Right lung (tissue), 5 donors: ENCODE results near the gene PDGFRB. TPM values are rescaled to one million over a fixed set of nuclear protein-coding genes. Genes with fewer than 3 reads are reported as not detected.

Experiments used
- DNase-seq, 2 donors: peaks; one replicate each; pipeline ENCODE4 v3.0.0-alpha.2; 2013
- polyA plus RNA-seq, 5 donors: library from polyadenylated mRNA; unstranded; fragments of 120-200 nt; gene quantifications; one replicate each; pipeline versions ENCODE4 v1.2.1 to v1.2.3, GENCODE V29; 2013; ENCODE audit warnings: inconsistent platforms in 1 of 5, low replicate concordance in 1 of 5; ENCODE audit not compliant: insufficient read length in 5 of 5, insufficient read depth in 1 of 5

PDGFRB gene
- polyA plus RNA-seq, 5 donors, result 174 to 216 (median 185) TPM

DNA sequence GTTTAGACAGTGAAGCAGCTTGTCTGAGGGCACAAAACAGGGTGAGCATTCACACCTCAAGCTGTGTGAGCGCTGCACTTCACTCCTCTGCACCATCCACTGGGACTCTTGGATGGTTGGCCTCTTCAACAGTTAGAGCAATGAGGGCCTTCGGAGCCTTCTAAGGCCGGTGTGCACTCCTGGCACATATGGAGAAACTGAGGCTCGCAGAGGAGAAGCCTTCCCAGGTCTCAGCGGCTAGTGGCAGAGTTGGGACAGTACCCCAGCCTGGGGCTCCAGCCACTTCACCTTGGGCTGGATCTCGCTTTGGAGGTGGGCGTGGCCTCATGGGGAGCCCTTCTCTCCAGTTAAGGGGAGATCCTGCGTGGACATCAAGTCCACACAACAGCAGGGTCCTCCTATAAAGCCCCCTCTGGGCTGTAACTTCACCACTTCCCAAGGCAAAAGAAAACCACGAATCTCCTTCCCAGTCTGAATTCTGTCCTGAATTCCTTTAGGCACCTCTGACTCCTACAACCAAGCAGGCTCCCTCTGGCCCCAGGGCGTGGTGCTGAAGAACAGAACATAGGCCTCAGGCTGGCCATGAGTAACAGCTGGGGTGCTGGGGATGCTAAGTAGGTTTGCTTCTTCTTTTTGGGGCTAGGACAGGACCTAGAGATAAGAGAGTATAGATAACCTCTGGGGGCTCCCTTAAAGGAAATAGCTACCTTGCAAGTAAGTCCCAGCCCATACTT is 38.8 kb downstream of the PDGFRB start:
- DNase-seq, result no peak

DNA sequence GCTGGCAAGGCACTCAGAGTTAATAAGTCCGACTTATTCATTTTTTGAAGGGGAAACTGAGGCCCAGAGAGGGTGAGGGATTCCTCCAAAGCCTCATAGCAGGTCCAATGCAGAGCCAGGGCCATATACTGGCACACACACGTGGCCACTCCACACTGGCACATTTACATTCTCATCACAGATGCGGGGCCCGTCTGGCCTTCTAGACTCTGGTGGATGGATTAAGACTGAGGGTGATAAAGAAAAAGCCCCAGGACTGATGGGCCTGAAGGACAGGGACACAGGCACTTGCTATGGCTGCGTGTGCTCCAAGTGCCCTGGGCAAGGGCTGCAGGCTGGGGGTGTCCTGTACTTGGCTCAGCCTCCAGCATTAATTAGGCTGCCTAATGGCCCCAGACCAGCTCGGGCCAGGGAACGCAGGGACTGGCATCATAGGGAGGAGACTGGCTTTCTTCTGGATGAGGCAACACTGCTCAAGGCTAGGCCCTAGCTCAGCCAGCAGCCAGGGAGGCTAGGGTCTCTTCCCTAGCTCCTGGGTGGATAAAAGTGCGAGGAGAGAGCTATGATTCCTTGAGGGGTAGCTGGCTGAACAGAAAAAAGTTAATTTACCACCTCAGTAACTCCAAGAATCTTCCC is 40.8 kb downstream of the PDGFRB start:
- no peak for DNase-seq

DNA sequence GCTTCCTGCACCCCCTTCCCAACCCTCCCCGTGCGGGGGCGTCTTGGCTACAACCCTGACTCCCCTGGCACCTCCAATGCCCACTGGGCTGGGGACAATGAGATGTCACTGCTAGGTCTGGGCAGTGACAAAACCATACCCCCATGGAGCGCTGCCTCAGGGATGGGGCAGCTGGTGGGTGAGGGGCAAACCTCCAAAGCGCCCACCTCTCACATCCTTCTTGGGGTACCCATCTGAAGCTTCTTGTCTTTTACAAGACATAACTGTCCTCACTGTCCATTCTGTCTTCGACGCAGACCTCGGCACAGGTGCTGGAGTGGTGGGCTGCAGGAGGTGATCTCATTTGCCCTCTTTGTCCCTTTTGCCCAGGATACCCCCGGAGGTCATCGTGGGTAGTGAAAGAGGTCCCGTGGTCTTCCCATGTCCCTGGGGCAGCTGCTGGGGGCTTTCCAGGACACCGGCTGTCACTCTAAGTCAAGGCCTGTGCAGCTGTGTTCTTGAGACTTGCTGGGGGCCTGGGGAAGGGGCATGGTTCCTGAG is 41.5 kb downstream of the PDGFRB start:
- DNase-seq, result no peak

DNA sequence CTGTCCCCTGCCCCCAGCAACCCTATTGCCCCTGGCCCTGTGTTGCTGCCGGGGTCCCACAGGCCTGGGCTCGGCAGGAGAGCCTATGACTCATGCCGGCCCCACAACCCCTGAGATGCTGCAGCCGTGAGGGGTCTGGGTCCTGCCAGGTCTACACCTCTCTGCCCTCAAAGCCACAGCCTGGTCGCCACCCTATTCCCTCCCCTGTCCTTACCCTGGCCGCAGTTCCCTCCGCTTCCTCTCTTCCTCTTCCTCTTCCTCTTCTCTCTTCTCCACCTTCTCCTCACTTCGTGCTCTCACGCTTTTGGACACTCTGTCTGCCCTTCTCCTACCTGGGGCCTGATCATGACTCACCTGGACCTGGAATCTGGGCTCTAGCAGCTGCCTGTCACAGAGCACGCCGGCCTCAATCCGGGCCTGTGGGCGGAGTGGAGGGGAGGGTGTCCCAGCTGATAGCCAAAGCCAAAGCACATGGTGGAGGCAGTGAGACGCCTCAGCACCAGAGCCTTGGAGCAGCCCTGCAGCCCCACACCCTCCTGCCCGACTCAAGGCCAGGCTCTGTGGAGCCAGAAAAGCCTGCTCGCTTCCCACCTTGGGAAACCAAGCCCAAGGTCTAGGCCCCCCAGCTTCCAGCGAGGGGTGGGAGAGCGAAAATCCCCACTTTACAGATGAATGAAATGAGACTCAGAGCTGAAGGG is 42.4 kb downstream of the PDGFRB start:
- DNase-seq, result no peak

DNA sequence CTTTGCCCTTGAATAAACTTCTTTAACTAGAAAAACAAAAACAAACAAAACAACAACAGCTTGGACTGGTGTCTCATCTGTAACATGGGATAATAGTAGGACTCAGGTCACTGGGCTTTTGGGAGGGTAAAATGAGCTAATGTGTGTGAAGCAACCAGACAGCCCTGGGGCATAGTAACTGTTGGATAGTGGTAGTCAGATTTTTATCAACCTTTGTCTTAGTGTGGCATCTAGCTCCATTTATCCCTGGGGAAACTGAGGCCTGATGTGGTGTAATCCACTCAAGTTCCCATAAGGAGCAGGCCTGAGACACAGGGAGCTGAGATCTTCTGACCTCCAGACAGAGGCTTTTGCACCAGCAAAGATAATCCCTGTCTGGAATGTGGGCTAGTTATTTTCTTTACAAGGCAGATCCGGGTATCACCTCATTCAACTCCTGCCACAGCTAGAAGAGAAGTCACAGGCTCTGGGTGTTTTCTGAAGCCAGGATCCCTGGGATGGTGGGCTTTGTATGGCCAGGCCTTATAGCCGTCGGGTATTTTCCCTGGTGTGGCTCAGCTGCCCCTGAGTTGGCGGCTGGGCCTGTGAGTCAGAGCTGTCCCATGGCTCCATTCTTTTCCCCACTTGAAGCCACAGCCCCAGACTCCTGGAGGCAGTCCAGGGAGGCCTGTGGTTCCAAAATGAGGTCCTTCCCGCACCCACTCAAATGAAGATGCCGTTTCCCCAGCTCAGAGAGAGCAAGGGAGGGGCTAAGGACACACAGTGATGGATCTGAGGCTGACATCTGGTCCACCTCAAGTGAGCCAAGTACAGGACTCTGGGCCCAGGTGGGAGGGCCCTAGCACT is 43.2 kb downstream of the PDGFRB start:
- DNase-seq, result no peak

DNA sequence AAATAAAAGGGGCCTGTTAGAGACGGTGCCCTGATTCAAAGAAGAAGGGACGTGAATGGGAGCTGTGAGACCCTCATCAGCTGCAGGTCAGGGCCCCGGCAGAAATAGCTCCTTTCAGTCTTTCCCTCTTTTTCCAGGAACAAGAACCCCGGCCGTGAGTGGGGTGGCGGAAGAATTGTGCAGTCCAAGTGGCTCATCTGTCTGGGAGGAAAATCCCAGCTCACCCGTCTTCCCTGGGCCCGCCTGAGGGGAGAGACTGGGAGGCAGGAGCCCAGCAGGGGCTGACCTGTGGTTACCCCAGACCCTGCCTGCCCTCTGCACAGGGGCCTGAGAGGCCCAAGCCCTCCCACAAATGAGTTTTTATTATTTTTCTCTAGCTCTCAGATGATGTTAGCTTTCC is 44.5 kb downstream of the PDGFRB start:
- DNase-seq, result no peak

DNA sequence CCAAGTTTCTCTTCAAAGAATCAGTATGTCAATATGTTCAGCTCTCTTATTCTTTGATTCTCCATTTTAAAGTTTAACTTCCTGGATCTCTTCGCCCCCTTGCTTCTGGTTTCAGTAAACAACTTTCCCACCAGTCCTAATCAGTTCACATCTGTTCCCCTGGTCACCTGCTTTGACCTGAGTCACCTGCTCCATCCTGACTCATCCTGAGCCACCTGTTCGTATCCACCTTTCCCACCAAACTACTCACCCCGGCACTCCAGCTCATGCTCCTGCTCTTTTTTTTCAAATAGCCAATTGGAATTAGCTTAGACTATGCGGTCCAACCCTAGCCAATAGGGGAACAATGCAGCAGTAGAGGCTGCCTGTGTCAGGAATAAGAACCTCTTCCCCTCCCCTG is 45.7 kb downstream of the PDGFRB start:
- DNase-seq, result no peak

DNA sequence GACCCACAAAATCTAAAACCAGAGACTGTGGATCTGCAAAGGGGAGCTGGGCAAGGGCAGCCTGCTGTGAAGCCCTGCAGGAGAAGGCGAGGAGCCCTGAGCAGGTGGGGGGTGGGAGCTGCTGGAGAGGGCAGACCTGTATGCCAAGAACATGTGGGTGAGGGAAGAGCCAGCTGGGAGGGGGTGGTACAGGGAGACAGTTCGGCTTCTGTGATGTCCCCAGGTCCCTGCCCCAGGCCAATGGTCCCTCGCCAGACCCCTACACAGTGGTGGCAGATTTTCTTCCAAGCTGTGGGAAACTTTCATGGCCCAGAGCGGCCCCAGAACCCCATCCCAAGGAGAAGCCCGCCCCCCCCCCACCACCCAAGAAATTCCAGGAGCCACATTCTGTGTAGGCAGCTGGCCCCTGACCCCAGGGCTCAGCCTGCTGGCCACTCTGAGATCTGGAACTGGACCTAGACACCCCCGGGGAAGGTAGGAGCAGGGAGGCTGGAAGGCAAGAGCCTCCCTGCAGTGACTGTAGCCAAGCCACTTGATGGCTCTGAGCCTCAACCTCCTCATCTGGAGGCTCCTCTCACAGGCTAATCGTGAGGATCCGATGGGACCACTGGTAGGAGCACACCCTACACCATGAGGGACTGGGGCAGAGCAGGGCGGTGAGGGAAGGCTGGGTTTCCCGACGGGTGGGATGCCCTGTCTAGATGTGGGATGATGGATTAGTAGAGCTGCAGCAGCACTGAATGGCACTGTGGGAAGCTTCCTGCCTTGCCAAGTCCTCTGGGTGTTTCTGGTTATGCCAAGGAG is 46.7 kb downstream of the PDGFRB start:
- no peak for DNase-seq

DNA sequence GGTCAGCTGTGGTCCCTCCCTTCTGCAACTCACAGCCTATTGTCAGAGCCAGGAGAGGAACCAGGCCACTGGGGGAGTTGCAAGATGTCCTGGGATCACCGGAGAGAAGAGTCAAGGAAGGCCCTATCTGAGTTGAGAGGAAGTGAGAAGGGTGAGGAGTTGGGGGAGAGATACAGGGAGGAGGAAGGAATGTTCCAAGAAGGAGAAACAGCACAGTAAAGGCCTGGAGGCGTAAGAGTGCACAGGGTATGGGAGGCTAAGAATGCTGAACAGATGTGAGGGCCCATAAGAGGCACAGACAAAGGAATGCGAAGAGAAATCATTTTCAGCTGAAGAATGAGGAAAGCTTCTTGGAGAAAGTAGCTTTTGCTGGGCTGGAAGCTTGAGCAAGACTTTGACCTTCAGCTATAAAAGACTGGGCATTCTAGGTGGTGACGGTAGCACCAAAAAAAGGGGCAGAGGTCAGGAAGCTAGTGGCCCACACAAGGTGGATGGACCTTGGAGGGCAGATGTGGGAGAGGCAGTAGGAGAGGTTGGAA is 47.7 kb downstream of the PDGFRB start:
- no peak for DNase-seq

DNA sequence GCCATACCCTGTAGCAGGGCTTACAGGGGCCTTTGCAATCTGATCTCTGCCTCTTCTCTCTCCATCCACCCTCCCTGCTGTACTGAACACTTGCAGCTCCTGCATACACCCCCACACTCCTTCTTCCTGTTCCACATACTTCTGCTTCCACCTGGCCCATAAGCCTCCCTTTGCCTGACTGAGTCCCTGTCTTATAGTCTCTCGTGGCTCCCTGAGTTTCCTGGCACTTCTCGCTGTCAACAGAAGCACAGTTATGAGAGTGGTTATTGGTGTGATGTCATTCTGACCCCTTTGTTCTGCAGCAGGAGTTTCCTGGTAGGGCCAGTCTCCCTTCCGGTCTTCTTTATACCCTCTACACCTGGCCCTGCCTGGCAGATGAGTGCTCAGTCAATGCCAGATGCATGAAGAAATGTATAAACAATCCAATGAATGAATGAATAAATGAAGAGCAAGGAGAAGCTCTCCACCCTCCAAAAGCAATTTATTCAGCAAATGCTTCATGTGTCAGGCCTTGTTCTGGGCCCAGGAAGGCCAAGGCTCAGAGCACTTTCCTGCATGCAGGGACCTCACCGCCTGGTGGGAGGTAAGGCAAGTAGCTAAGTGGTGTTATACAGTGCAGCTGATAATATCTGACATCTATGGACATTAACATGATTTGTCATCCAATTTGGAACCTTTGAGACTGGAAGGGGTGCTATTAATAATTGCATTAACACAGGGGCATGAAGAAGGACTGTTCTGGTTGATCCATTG is 48.8 kb downstream of the PDGFRB start:
- no peak for DNase-seq

DNA sequence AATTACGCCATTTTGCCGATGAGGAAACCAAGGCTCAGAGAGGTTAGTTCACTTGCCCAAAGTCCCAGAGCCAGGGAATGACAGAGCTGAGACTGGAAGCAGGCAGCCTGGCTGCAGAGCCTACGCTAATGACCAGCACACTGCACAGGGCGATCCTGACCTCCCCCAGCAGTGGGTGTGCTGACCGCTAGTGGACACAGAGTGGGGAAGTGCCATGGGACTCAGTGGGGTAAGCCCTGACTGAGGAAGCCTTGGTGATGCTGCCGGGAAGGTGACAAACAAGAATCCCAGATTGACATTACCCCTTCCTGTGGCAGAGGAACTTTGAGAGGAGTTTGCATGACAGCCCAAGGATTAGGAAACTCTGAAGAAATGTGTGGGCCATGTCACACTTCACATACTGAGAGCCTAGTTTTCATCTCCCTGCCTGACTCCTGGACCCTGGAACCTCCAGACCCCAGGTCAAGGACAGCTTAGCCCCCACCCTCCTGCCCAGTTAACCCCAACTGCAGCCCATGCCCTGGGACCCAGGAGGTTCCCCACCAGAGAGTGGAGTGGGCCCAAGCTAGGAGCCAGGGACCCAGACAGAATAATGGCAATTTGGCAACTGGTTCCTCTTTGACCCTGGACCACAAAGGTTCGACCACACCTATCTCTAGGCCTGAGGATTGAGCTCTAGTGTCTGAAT is 49.6 kb downstream of the PDGFRB start:
- DNase-seq, result no peak

DNA sequence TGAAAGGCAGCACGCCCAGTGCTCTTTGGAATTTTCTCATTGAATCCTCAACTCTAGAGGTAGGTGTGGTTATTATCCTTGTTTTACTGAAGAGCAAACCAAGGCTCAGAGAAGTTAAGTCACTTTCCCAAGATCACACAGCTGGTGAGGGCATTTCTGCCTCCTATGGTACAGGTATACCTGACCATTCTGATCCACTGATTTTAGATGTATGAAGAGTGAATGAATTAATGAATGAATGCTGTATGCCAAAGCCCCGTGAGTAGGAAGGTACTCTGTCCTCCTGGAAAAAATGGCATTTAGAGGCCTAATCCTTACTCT is 51.1 kb downstream of the PDGFRB start:
- DNase-seq, result no peak

DNA sequence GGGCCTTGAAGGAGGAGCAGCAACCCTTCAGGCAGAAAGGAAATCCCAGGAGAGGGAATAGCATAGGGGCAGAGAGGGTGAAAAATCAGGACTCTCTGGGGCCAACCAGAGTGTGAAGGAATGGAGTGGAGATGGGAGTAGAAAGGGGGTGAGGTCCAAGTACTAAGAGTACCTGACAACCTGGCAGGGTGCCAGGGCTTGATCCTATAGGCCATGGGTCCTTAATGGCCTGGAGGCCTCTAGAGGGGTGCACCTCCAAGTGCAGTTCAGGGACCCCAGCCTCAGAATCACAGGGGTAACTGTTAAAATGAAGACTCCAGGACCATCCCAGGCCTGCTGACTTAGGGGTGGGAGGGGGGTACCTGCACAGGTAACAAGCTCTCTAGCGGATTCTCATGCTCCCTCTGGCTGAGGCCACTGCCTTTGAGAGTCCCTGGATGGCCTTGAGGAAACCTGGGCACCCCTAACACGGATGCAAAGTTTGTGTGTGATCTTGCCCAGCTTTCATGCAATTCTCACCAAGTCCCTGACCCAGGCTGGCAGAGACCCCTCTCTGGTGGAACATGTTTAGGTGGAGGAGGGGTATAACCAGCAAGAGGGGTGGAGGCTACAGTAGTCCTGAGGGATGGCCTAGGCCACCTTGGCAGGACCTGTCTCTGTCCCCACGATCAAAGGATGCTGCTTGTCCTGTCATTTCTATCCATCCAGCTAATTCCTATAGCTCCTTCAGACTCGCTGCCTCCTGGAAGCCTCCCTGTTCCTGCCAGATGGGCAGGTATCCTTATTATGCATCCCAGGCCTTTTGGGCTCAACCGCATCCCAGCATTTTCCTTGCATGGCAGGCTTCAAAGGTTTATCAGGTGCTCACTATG is 51.7 kb downstream of the PDGFRB start:
- no peak for DNase-seq

DNA sequence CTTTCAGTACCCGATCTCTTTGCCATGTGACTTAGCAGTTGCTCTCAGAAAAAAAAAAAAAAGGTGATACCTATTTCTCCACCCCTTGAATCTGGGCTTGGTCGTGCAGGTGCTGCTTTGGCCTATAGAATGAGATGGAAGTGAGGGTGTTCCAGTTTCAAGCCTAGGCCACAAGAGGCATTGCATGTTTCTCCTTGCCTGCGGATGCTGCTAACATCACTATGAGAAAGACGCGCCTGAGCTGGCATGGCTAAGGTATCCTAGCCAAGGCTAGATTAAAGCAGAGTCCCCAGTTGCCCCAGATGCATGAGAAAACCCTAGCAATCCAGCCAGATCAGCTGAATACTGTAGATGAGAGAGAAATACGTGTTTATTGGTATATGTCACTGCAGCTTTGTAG is 54.6 kb downstream of the PDGFRB start:
- DNase-seq, result no peak

DNA sequence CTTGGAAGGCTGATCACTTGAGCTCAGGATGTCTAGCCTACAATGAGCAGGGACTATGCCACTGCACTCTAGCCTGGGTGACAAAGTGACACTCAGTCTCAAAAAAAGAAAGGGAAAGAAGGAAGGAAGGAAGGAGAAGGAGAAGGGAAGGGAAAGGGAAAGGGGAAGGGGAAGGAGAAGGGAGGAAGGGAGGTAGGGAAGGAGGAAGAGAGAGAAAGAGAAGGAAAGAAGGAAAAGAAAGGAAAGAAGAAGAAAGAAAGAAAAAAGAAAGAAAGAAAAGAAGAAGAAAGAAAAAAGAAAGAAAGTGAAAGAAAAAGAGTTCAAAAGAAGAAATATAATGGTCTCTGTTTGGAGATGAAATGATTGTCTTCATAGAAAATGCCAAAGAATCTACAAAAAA is 58.5 kb downstream of the PDGFRB start:
- no peak for DNase-seq

DNA sequence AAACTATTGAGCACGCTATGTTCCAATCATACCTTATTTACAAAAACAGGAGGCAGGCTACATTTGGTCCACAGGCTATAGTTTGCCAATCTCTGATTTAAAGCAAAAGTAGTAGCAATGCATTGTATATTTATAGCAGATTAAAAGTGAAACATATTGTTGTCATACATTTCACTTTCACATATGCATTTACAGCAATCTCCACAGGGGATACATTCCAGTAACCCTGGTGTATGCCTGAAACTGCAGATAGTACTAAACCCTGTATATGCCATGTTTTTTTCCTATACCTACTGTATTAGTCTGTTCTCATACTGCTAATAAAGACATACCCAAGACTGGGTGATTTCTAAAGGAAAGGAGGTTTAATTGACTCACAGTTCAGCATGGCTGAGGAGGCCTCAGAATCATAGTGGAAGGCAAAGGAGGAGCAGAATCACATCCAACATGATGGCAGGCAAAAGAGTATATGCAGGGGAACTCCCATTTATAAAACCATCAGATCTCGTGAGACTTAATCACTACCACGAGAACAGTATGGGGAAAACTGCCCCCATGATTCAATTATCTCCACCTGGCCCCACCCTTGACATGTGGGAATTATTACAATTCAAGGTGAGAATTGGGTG is 63.4 kb downstream of the PDGFRB start:
- no peak for DNase-seq

DNA sequence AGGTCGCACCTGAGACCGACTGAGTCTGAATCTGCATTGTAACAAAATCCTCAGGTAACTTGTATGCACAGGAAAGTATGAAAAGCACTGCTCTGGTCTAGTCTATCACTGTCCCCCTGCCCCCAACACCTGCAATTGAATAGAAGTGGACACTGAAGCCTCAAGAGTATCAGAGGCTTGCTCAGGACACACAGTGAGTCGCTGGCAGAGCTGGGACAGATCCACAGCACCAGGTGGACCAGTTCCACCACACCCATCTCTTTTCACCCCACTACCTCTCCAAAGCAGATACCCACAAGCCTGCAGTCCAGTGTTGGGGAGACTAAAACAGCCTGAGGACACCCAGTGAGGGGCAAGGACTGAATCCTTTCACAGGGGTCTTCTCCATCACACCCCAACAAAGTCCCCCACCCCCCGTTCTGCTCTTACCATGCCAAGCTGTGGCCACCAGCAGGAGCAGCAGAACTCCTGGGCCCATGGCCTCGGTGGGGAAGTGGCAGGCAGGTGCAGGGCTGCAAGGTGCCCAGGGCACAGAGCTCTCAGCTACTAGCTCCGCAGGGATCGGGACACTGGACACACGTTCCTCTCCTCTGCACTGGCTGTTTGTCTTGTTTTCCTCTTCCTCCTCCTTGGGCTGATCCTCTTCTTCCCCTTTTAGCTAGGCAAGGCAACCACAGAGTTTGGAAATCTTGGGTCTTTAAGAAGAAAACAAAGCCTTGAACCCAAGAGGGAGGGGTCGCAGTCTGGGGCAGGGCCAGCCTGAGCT is 69.5 kb downstream of the PDGFRB start, which contains the start of gene CSF1R:
TSS of gene CSF1R (minus strand) at position 605 of the 766 bp plus-strand sequence. CDS start at position 478, 127 bp downstream.
- no peak for DNase-seq
